IMR-90 (cell line): Measurements from ENCODE around the gene TMEM271. TPM values are rescaled to one million over a fixed set of nuclear protein-coding genes. Genes with fewer than 3 reads are reported as not detected.

Experiments
- ATAC-seq: fragments of 200-7000 bp; cut with Tn5 transposase; 2 replicates; pipeline ENCODE4 v1.9.1; 2020; ENCODE audit warnings: low read depth, mild to moderate bottlenecking, moderate library complexity
- BruUV-seq: library from RNA; stranded (reverse); fragments of 400-500 nt; replicated peaks from 2 replicates; lab custom pipeline; 2021; lab: Mats Ljungman, UMichigan
- CTCF ChIA-PET: fragments of 300-600 bp; formaldehyde crosslinking; extraction: SDS; loops from one replicate; lab custom pipeline; 2021; ENCODE audit warnings: antibody characterized with exemption; lab: Yijun Ruan, JAX
- POLR2A ChIA-PET: fragments of 300-600 bp; sonication (Branson Sonifier 250); formaldehyde crosslinking; loops from one replicate; lab custom pipeline; 2022; ENCODE audit warnings: antibody characterized with exemption; ENCODE audit not compliant: unreplicated experiment; lab: Charles Lee
- DNase-seq: peaks from one replicate; pipeline ENCODE4 v3.0.0; 2013
- H2AFZ ChIP-seq: replicated peaks from 2 replicates; pipeline ENCODE3; 2013; ENCODE audit warnings: low read length, mild to moderate bottlenecking; ENCODE audit not compliant: poor library complexity
- H2AK5ac ChIP-seq: 2 replicates; pipeline ENCODE4 v1.6.1; 2013; ENCODE audit warnings: low read depth, low read length, inconsistent platforms
- H2AK9ac ChIP-seq: replicated peaks from 2 replicates; pipeline ENCODE3; 2013; ENCODE audit warnings: mild to moderate bottlenecking, low read depth, low read length, moderate library complexity; ENCODE audit not compliant: poor library complexity
- H2BK120ac ChIP-seq: 2 replicates; pipeline ENCODE4 v1.6.1; 2013; ENCODE audit warnings: low read depth, low read length, inconsistent platforms
- H2BK15ac ChIP-seq: 3 replicates; pipeline ENCODE4 v1.6.1; 2013; ENCODE audit warnings: low read depth, low read length, inconsistent platforms
- H2BK20ac ChIP-seq: 2 replicates; pipeline ENCODE4 v1.6.1; 2013; ENCODE audit warnings: low read depth, mild to moderate bottlenecking, inconsistent platforms, low read length, moderate library complexity
- H2BK5ac ChIP-seq: 2 replicates; pipeline ENCODE4 v1.6.1; 2013; ENCODE audit warnings: mild to moderate bottlenecking, low read depth, low read length, inconsistent platforms; ENCODE audit not compliant: poor library complexity, severe bottlenecking
- H3K14ac ChIP-seq: replicated peaks from 2 replicates; pipeline ENCODE4 v1.6.1; 2013; ENCODE audit warnings: low read depth, low read length, inconsistent platforms
- H3K18ac ChIP-seq: 2 replicates; pipeline ENCODE4 v1.6.1; 2013; ENCODE audit warnings: low read depth, low read length, control low read depth
- H3K23ac ChIP-seq: 2 replicates; pipeline ENCODE4 v1.6.1; 2013; ENCODE audit warnings: low read depth, low read length, inconsistent platforms
- H3K27ac ChIP-seq: 2 replicates; pipeline ENCODE4 v1.5.1; 2013; ENCODE audit warnings: mild to moderate bottlenecking, control low read depth, low read length; ENCODE audit not compliant: insufficient read depth
- H3K27me3 ChIP-seq: 2 replicates; pipeline ENCODE4 v1.6.1; 2013; ENCODE audit warnings: low read length; ENCODE audit not compliant: control insufficient read depth, insufficient read depth
- H3K36me3 ChIP-seq: 2 replicates; pipeline ENCODE4 v1.6.1; 2013; ENCODE audit warnings: low read length, mixed read lengths; ENCODE audit not compliant: control insufficient read depth, insufficient read depth
- H3K4ac ChIP-seq: 2 replicates; pipeline ENCODE4 v1.6.1; 2013; ENCODE audit warnings: low read depth, low read length, inconsistent platforms
- H3K4me1 ChIP-seq: 2 replicates; pipeline ENCODE4 v1.6.1; 2013; ENCODE audit warnings: low read length, mixed read lengths; ENCODE audit not compliant: control insufficient read depth, insufficient read depth
- H3K4me2 ChIP-seq: 2 replicates; pipeline ENCODE4 v1.6.1; 2013; ENCODE audit warnings: low read depth, mild to moderate bottlenecking, control low read depth, low read length, moderate library complexity
- H3K4me3 ChIP-seq: 2 replicates; pipeline ENCODE4 v1.5.1; 2013; ENCODE audit warnings: low read depth, mild to moderate bottlenecking, control low read depth, low read length, moderate library complexity; ENCODE audit not compliant: insufficient read depth
- H3K56ac ChIP-seq: 2 replicates; pipeline ENCODE4 v1.6.1; 2013; ENCODE audit warnings: low read length, inconsistent platforms; ENCODE audit not compliant: insufficient read depth; ENCODE audit errors: extremely low read depth
- H3K79me1 ChIP-seq, 2 experiments: 2 replicates each; pipeline ENCODE4 v1.6.1; 2013; ENCODE audit warnings: low read length in 2 of 2, inconsistent platforms in 1 of 2, low read depth in 1 of 2
- H3K9ac ChIP-seq: 2 replicates; pipeline ENCODE4 v1.6.1; 2013; ENCODE audit warnings: low read depth, low read length, control low read depth
- H3K9me1 ChIP-seq: 2 replicates; pipeline ENCODE4 v1.6.1; 2013; ENCODE audit warnings: low read length, inconsistent platforms; ENCODE audit not compliant: insufficient read depth
- H3K9me3 ChIP-seq: 2 replicates; pipeline ENCODE4 v1.6.1; 2013; ENCODE audit warnings: low read length; ENCODE audit not compliant: control insufficient read depth, insufficient read depth
- H4K20me1 ChIP-seq: 2 replicates; pipeline ENCODE4 v1.6.1; 2013; ENCODE audit warnings: low read length, inconsistent platforms; ENCODE audit not compliant: insufficient read depth
- H4K5ac ChIP-seq: 2 replicates; pipeline ENCODE4 v1.6.1; 2013; ENCODE audit warnings: mild to moderate bottlenecking, low read depth, low read length, control low read depth
- H4K8ac ChIP-seq, 2 experiments: 2 replicates each; pipeline ENCODE4 v1.6.1; 2013; ENCODE audit warnings: low read depth in 2 of 2, low read length in 2 of 2, control low read depth in 1 of 2, inconsistent platforms in 1 of 2
- H4K91ac ChIP-seq: 2 replicates; pipeline ENCODE4 v1.6.1; 2013; ENCODE audit warnings: low read depth, low read length, inconsistent platforms; ENCODE audit not compliant: insufficient read depth
- BHLHE40 ChIP-seq: fragments of 150-350 bp; IDR thresholded peaks from 2 replicates; pipeline ENCODE4 v1.6.1; 2016; ENCODE audit warnings: mild to moderate bottlenecking, low read depth, low read length
- CEBPB ChIP-seq: IDR thresholded peaks from 2 replicates; pipeline ENCODE4 v1.6.1; 2012; ENCODE audit warnings: low read depth, low read length, improper control_type of control experiment
- CHD1 ChIP-seq: IDR thresholded peaks from 2 replicates; pipeline ENCODE4 v1.6.1; 2012; ENCODE audit warnings: low read depth, low read length, improper control_type of control experiment
- CTCF ChIP-seq: conservative IDR thresholded peaks from 2 replicates; pipeline ENCODE4 v1.5.1; 2012; ENCODE audit warnings: mild to moderate bottlenecking, low read depth, low read length, improper control_type of control experiment
- FOS ChIP-seq: fragments of 150-350 bp; IDR thresholded peaks from 2 replicates; pipeline ENCODE4 v1.6.1; 2016; ENCODE audit warnings: low read depth, low read length
- MAFK ChIP-seq: IDR thresholded peaks from 2 replicates; pipeline ENCODE4 v1.6.1; 2012; ENCODE audit warnings: low read depth, low read length, improper control_type of control experiment
- MAZ ChIP-seq: IDR thresholded peaks from 2 replicates; pipeline ENCODE4 v1.6.1; 2012; ENCODE audit warnings: low read depth, mild to moderate bottlenecking, low read length, improper control_type of control experiment, moderate library complexity, borderline replicate concordance
- MXI1 ChIP-seq: IDR thresholded peaks from 2 replicates; pipeline ENCODE4 v1.6.1; 2012; ENCODE audit warnings: low read depth, mild to moderate bottlenecking, low read length, moderate library complexity, borderline replicate concordance
- NFE2L2 ChIP-seq: fragments of 150-350 bp; IDR thresholded peaks from 2 replicates; pipeline ENCODE4 v1.6.1; 2016; ENCODE audit warnings: low read depth, mild to moderate bottlenecking, low read length
- RAD21 ChIP-seq: IDR thresholded peaks from 2 replicates; pipeline ENCODE4 v1.6.1; 2012; ENCODE audit warnings: low read length, improper control_type of control experiment
- RCOR1 ChIP-seq: IDR thresholded peaks from 2 replicates; pipeline ENCODE4 v1.6.1; 2012; ENCODE audit warnings: mild to moderate bottlenecking, low read length, improper control_type of control experiment; ENCODE audit not compliant: insufficient replicate concordance
- RFX5 ChIP-seq: IDR thresholded peaks from 2 replicates; pipeline ENCODE4 v1.8.0; 2012; ENCODE audit warnings: low read depth, mild to moderate bottlenecking, low read length, moderate library complexity
- SMC3 ChIP-seq: fragments of 150-350 bp; IDR thresholded peaks from 2 replicates; pipeline ENCODE4 v1.6.1; 2016; ENCODE audit warnings: low read depth, mild to moderate bottlenecking, antibody characterized with exemption, low read length, moderate library complexity
- USF2 ChIP-seq: fragments of 150-350 bp; IDR thresholded peaks from 2 replicates; pipeline ENCODE4 v1.6.1; 2017; ENCODE audit warnings: mild to moderate bottlenecking, antibody characterized with exemption, low read length, low read depth
- WGBS, 2 experiments: methylation state at CpG; one replicate each; pipeline versions ENCODE4 v1.1.5 to v1.1.7; 2013; ENCODE audit warnings: missing lambda C conversion rate in 2 of 2; ENCODE audit not compliant: insufficient read length in 1 of 2; ENCODE audit errors: extremely low coverage in 2 of 2; 5-methylcytosine and 5-hydroxymethylcytosine counted together
- dilution Hi-C: fragments of 300-500 bp; cut with HindIII; formaldehyde crosslinking; loops from one replicate; pipeline ENCODE4 v1.14.3; 2018; ENCODE audit warnings: low sequenced_read_pairs; ENCODE audit not compliant: unreplicated experiment
- in situ Hi-C: fragments of 300-500 bp; cut with MboI; formaldehyde crosslinking; loops from 3 replicates; pipeline ENCODE4 v1.14.3; 2019; ENCODE audit warnings: low sequenced_read_pairs, inconsistent platforms, mixed read lengths
- intact Hi-C: fragments of 100-400 bp; cut with micrococcal nuclease; formaldehyde crosslinking; loops from 2 replicates; pipeline ENCODE4 v1.10.0; 2022
- polyA plus RNA-seq, 3 experiments: library from polyadenylated mRNA; depleted of rRNA; stranded (reverse); fragments of >200 nt; gene quantifications; 2 replicates each; pipeline ENCODE4 v1.2.3, GENCODE V29; 2012; ENCODE audit warnings: low replicate concordance in 1 of 3
- total RNA-seq: library from RNA; depleted of rRNA; stranded (reverse); fragments of >200 nt; gene quantifications from 2 replicates; pipeline ENCODE4 v1.2.3, GENCODE V29; 2012

Gene TMEM271
- total and polyA plus RNA-seq, 2 of the 4 experiments (the other 2 are of a cell fraction), result not detected

- H2BK120ac ChIP-seq, result no peak overlapping the region
- no peaks in the 10 kb centered on the region for H4K20me1 ChIP-seq
- POLR2A ChIA-PET, result no interaction called here
- CTCF ChIA-PET, result no interaction called here
- 97% methylated on average over 19 of the region's 36 CpGs; no CpG with 5 or more reads in 1 of the 2 experiments for WGBS, 2 experiments
- TF ChIP-seq MAFK, result no peak
- TF ChIP-seq MXI1, result no peak
- TF ChIP-seq RCOR1, result no peak
- TF ChIP-seq FOS, result no peak
- TF ChIP-seq SMC3, result no peak
- TF ChIP-seq CTCF, result no peak
- TF ChIP-seq USF2, result no peak
- no peak for TF ChIP-seq MAZ
- TF ChIP-seq RAD21, result no peak
- no peak for TF ChIP-seq CHD1
- TF ChIP-seq BHLHE40, result no peak
- no peak for TF ChIP-seq RFX5
- TF ChIP-seq NFE2L2, result no peak
- TF ChIP-seq CEBPB, result no peak
- no peak overlapping the region for H2AFZ ChIP-seq
- no peak overlapping the region for H3K18ac ChIP-seq
- no peak overlapping the region for H3K4ac ChIP-seq
- no peaks in the 10 kb centered on the region for H3K9me3 ChIP-seq
- H4K8ac ChIP-seq, result no peak overlapping the region
- no peak overlapping the region for H2BK20ac ChIP-seq
- no peak overlapping the region for H2BK5ac ChIP-seq
- in situ Hi-C loops (no loop called here), intact Hi-C loops (no loop called here), dilution Hi-C loops (no loop called here)
- H3K36me3 ChIP-seq, result peaks cover 61% of the 10 kb centered on the region
- H2BK15ac ChIP-seq, result no peak overlapping the region
- BruUV-seq, result no TSS peak
- H3K79me1 ChIP-seq, result peaks cover 0 to 4% of the 10 kb centered on the region in 2 experiments; a peak in 2 of 4 replicates
- H3K4me1 ChIP-seq, result no peaks in the 10 kb centered on the region
- DNase-seq (no peak), ATAC-seq (no peak)
- no peak overlapping the region for H3K9ac ChIP-seq
- no peak overlapping the region for H4K5ac ChIP-seq
- H3K56ac ChIP-seq, result no peak overlapping the region
- H2AK5ac ChIP-seq, result no peak overlapping the region
- no peak overlapping the region for H3K14ac ChIP-seq
- H4K91ac ChIP-seq, result no peak overlapping the region
- H3K23ac ChIP-seq, result no peak overlapping the region
- H3K27me3 ChIP-seq, result no peaks in the 10 kb centered on the region
- no peak overlapping the region for H3K27ac ChIP-seq
- H3K9me1 ChIP-seq, result no peaks in the 10 kb centered on the region
- no peak overlapping the region for H2AK9ac ChIP-seq
- no peak overlapping the region for H3K4me2 ChIP-seq
- H3K4me3 ChIP-seq, result no peak overlapping the region
These were observed 42.6 kb downstream of the TMEM271 start for GRCh38 chr4:533318-534100.
